ENCODE measurements around the gene ENC1. TPM values are rescaled to one million over a fixed set of nuclear protein-coding genes. Genes with fewer than 3 reads are reported as not detected.

ENC1 gene
- polyA plus RNA-seq, 2 of the 4 experiments (the other 2 are of a cell fraction): 17.0 to 20.0 TPM

GRCh38 chr5:74594137-74595040, 46.1 kb downstream of the ENC1 start (continued):
- TF ChIP-seq ZC3H11A (IDR thresholded peaks at IDR 0.05) (no peak), E2F6 (IDR thresholded peaks at IDR 0.05; ENCODE audit: borderline replicate concordance, low read depth) (no peak)

GRCh38 chr5:74589204-74590056, 51.1 kb downstream of the ENC1 start:
- ChIA-PET CTCF (no interaction called here), POLR2A (no interaction called here)
- no peaks in the 10 kb centered on the region for H3K4me1 ChIP-seq
- H3K27ac ChIP-seq: no peak overlapping the region
- ATAC-seq (no peak), FAIRE-seq (no peak), DNase-seq (ENCODE audit: low read depth in 1 of 2, low spot score in 1 of 2) (no peak)
- TF ChIP-seq GATA3 (IDR thresholded peaks at IDR 0.05; ENCODE audit: borderline replicate concordance) (no peak), ZNF302 (CRISPR knock-in tag; IDR thresholded peaks at IDR 0.05) (no peak), CTCF (IDR thresholded peaks at IDR 0.05) (no peak), BHLHE40 (IDR thresholded peaks at IDR 0.05; ENCODE audit: low read depth, low read length) (no peak), MYC (IDR thresholded peaks at IDR 0.05; ENCODE audit: borderline replicate concordance, low read length) (no peak), JUN (IDR thresholded peaks at IDR 0.05) (no peak), EP300 (IDR thresholded peaks at IDR 0.05) (no peak), NR3C1 (IDR thresholded peaks at IDR 0.05) (no peak), RAD21 (conservative IDR thresholded peaks at IDR 0.05 in 1 of 2, IDR thresholded peaks at IDR 0.05 in 1 of 2) (no peak), ESRRA (IDR thresholded peaks at IDR 0.05; ENCODE audit: borderline replicate concordance, low read length) (no peak), POLR2AphosphoS2 (conservative IDR thresholded peaks at IDR 0.05; ENCODE audit: low read length) (no peak)
- no peak overlapping the region for H3K4me3 ChIP-seq
- H3K4me2 ChIP-seq: no peak overlapping the region
- H3K9me3 ChIP-seq: no peaks in the 10 kb centered on the region
- 75% methylated on average over 6 of the region's 6 CpGs for WGBS (ENCODE audit: missing lambda C conversion rate)

GRCh38 chr5:74588415-74588814, 52.1 kb downstream of the ENC1 start:
- no peaks in the 10 kb centered on the region for H3K9me3 ChIP-seq
- TF ChIP-seq PBX3 (IDR thresholded peaks at IDR 0.05) (no peak), JUNB (IDR thresholded peaks at IDR 0.05) (no peak), HMGXB4 (CRISPR knock-in tag; IDR thresholded peaks at IDR 0.05; ENCODE audit: borderline replicate concordance) (no peak), RCOR1 (IDR thresholded peaks at IDR 0.05; ENCODE audit: low read depth, low read length) (no peak), FOSB (CRISPR knock-in tag; IDR thresholded peaks at IDR 0.05) (no peak), ZFP36 (IDR thresholded peaks at IDR 0.05; ENCODE audit: borderline replicate concordance, partially characterized antibody) (no peak)
- WGBS (ENCODE audit: missing lambda C conversion rate): 81% methylated on average over 3 of the region's 3 CpGs
- H3K27ac ChIP-seq: no peak overlapping the region
- DNase-seq (ENCODE audit: low read depth in 1 of 2, low spot score in 1 of 2) (no peak), FAIRE-seq (no peak), ATAC-seq (no peak)
- CTCF ChIA-PET: interaction anchor here (1.1 kb wide), 1 partner anchor 553 kb away, joined by 3 read pairs; no protein-coding TSS in a partner anchor
- no peak overlapping the region for H3K4me3 ChIP-seq
- POLR2A ChIA-PET: no interaction called here
- no peaks in the 10 kb centered on the region for H3K4me1 ChIP-seq
- H3K4me2 ChIP-seq: no peak overlapping the region

All from A549 (cell line).